ENCODE measurements around the gene DPYSL5. TPM values are rescaled to one million over a fixed set of nuclear protein-coding genes. Genes with fewer than 3 reads are reported as not detected.

Gene DPYSL5
- total and polyA plus RNA-seq, 2 of the 13 experiments (the other 11 are each of a cell fraction or from before 2014, with no cell fraction given): 0.15 TPM; not detected in 1

- TF ChIP-seq ZNF776 (CRISPR knock-in tag; IDR thresholded peaks at IDR 0.05) (no peak), ZNF691 (CRISPR knock-in tag; IDR thresholded peaks at IDR 0.05; ENCODE audit: borderline replicate concordance, low read depth) (no peak), ZBTB43 (CRISPR knock-in tag; conservative IDR thresholded peaks at IDR 0.05) (no peak), FUBP1 (CRISPR knock-in tag; IDR thresholded peaks at IDR 0.05; ENCODE audit: borderline replicate concordance) (no peak), ETV5 (CRISPR knock-in tag; IDR thresholded peaks at IDR 0.05; ENCODE audit: borderline replicate concordance) (no peak)
Measured at GRCh38 chr2:26870585-26871095, 22.7 kb downstream of the DPYSL5 start (continued).

GRCh38 chr2:26873286-26873983 is 25.5 kb downstream of the DPYSL5 start:
- no peak for DNase-seq (ENCODE audit: low spot score)
- intact Hi-C loops (cut with micrococcal nuclease; ENCODE audit: unreplicated experiment): no loop called here
- 5% methylated on average over 6 of the region's 6 CpGs for WGBS (ENCODE audit: low lambda C conversion rate)
- no peak overlapping the region for H2AFZ ChIP-seq (ENCODE audit: low read length)
- BruUV-seq (replicated peaks): no TSS peak
- no peaks in the 10 kb centered on the region; a peak in 2 of 5 replicates for H3K27me3 ChIP-seq (ENCODE audit: control insufficient read depth in 1 of 2, insufficient read depth in 2 of 2, low read length in 2 of 2)
- no peaks in the 10 kb centered on the region for H3K4me1 ChIP-seq (ENCODE audit: insufficient read depth, low read length)
- H3K4me2 ChIP-seq (ENCODE audit: low read depth, low read length): no peak overlapping the region
- FAIRE-seq: no peak
- TF ChIP-seq HMGXB3 (CRISPR knock-in tag; IDR thresholded peaks at IDR 0.05; ENCODE audit: borderline replicate concordance): no peak
- in situ Hi-C loops (cut with HindIII; ENCODE audit: extremely low pct_ligation_motif_present, low pct_unique_long_range_greater_than_20kb): no loop called here
- H3K79me2 ChIP-seq (ENCODE audit: insufficient read depth, low read length): no peaks in the 10 kb centered on the region
- ChIA-PET CTCF (ENCODE audit: low intra/inter-chr PET ratio, low total read pairs) (no interaction called here), POLR2A (no interaction called here)
- H3K9me3 ChIP-seq (ENCODE audit: low read length): no peaks in the 10 kb centered on the region
- no peak overlapping the region for H3K4me3 ChIP-seq (replicated peaks in 1 of 3; ENCODE audit: insufficient read depth in 1 of 3, low read depth in 2 of 3, low read length in 3 of 3)
- ATAC-seq: no peak
- no peaks in the 10 kb centered on the region for H3K36me3 ChIP-seq (replicated peaks in 1 of 2; ENCODE audit: control insufficient read depth in 1 of 2, insufficient read depth in 2 of 2, low read length in 2 of 2)
- H3K27ac ChIP-seq (ENCODE audit: extremely low read length, insufficient read depth, low read length): no peak overlapping the region
- H4K20me1 ChIP-seq (ENCODE audit: insufficient read depth, low read length): no peaks in the 10 kb centered on the region
- H3K9ac ChIP-seq (ENCODE audit: insufficient read depth, low read depth, low read length): no peak overlapping the region

Data from HepG2 (cell line).